ENCODE data around the gene DAP.

DNA sequence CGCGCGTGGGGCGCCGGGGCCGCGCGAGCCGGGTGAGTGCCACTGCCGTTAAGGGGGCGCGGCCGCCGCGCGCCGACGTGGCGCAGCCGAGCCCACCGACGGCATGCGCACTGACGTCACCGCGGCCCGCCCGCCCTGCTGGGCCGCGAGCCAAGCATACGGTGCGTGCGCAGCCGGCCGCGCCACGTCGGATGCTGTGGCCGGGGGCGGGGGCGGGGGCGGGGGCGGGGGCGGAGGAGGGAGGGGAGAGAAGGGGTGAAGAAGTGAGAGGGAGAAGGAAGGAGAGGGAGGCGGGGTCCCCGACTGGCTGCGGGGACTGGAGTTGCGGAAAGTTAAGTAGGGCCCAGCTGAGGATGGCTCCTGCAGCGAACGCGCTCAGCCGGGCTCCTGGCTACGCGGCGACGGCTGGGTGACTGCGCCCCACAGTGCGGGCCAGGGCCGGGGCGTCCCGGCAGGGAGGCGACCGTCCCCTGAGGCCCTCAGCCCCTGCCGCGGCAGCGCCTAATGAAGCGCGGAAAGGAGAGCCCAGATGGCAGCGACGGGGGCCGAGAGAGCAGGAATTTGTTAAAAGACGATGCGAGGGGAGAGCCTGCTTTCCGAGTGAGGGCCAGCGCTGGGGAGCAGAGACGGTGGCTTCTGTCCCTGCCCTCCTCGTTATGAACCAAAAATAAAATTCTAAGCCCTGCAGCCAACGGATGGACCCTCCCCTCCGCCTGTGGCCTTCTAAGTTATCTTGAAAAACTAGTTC is at the start of gene DAP:
- TF ChIP-seq EZH2 (IDR thresholded peaks at IDR 0.05) (no peak), POLR2AphosphoS5 (IDR thresholded peaks at IDR 0.05; ENCODE audit: borderline replicate concordance, low read depth, low read length) (peak; percentile 70)
